Kidney epithelial cell (primary cell): ENCODE results near the gene ADAMTS19. TPM values are rescaled to one million over a fixed set of nuclear protein-coding genes. Genes with fewer than 3 reads are reported as not detected.
A peak's percentile ranks its signal among the peaks of the same experiment; 100 is the strongest.

ENCODE experiments used
- DNase-seq: peaks from one replicate; pipeline ENCODE4 v3.0.0-alpha.2; 2010; ENCODE audit warnings: low read depth
- H3K27me3 ChIP-seq: 2 replicates; pipeline ENCODE4 v1.6.0; 2011; ENCODE audit warnings: low read length; ENCODE audit not compliant: control insufficient read depth, insufficient read depth
- H3K36me3 ChIP-seq: 2 replicates; pipeline ENCODE4 v1.5.1; 2011; ENCODE audit warnings: low read length; ENCODE audit not compliant: control insufficient read depth, insufficient read depth
- H3K4me3 ChIP-seq: 2 replicates; pipeline ENCODE4 v1.5.1; 2011; ENCODE audit warnings: low read depth, mild to moderate bottlenecking, control low read depth, low read length
- CTCF ChIP-seq: IDR thresholded peaks from 2 replicates; pipeline ENCODE4 v1.5.1; 2011; ENCODE audit warnings: mild to moderate bottlenecking, moderate library complexity, low read length, control low read depth, inconsistent platforms; ENCODE audit not compliant: insufficient read depth, poor library complexity, severe bottlenecking
- total RNA-seq: library from RNA; depleted of rRNA; stranded (reverse); fragments of >200 nt; gene quantifications from 2 replicates; pipeline ENCODE4 v1.2.3, GENCODE V29; 2015

ADAMTS19 gene
- total RNA-seq, 1 donor from 2014 or later = 0.21 TPM

- TF ChIP-seq CTCF = peak; percentile 50
- Histone ChIP-seq H3K27me3 (peaks cover 4% of the 10 kb centered on the region), H3K4me3 (peak overlapping the region; percentile 53), H3K36me3 (no peaks in the 10 kb centered on the region)
- DNase-seq = no peak
Observed at GRCh38 chr5:129460936-129461710, 1.0 kb downstream of the ADAMTS19 start.

- TF ChIP-seq CTCF = no peak
- Histone ChIP-seq H3K4me3 (peak overlapping the region; percentile 53), H3K36me3 (no peaks in the 10 kb centered on the region), H3K27me3 (peaks cover 4% of the 10 kb centered on the region)
- DNase-seq = no peak
Observed at GRCh38 chr5:129461711-129462332, 1.7 kb downstream of the ADAMTS19 start.

GRCh38 chr5:129465776-129466344 lies 5.8 kb downstream of the ADAMTS19 start:
- DNase-seq = no peak
- no peak for TF ChIP-seq CTCF

GRCh38 chr5:129474544-129474943 lies 14.4 kb downstream of the ADAMTS19 start:
- H3K36me3 ChIP-seq = no peaks in the 10 kb centered on the region
- DNase-seq = no peak
- H3K4me3 ChIP-seq = no peak overlapping the region
- no peaks in the 10 kb centered on the region for H3K27me3 ChIP-seq
- no peak for TF ChIP-seq CTCF

More at GRCh38 chr5:129465776-129466344, 5.8 kb downstream of the ADAMTS19 start:
- no peaks in the 10 kb centered on the region for H3K27me3 ChIP-seq
- no peak overlapping the region for H3K4me3 ChIP-seq
- no peaks in the 10 kb centered on the region for H3K36me3 ChIP-seq

- Histone ChIP-seq H3K36me3 (no peaks in the 10 kb centered on the region), H3K4me3 (no peak overlapping the region), H3K27me3 (no peaks in the 10 kb centered on the region)
- no peak for TF ChIP-seq CTCF
- no peak for DNase-seq
Observed at GRCh38 chr5:129476751-129477150, 16.7 kb downstream of the ADAMTS19 start.

GRCh38 chr5:129477532-129477931 lies 17.4 kb downstream of the ADAMTS19 start:
- no peak overlapping the region for H3K4me3 ChIP-seq
- TF ChIP-seq CTCF = no peak
- no peaks in the 10 kb centered on the region for H3K36me3 ChIP-seq
- no peaks in the 10 kb centered on the region for H3K27me3 ChIP-seq
- DNase-seq = no peak
